ENCODE measurements around the gene FAM120A. TPM values are rescaled to one million over a fixed set of nuclear protein-coding genes. Genes with fewer than 3 reads are reported as not detected.
A peak's percentile ranks its signal among the peaks of the same experiment; 100 is the strongest.

FAM120A gene
- total RNA-seq, 2 donors from 2014 or later, result 56.8 to 77.5 TPM

DNA sequence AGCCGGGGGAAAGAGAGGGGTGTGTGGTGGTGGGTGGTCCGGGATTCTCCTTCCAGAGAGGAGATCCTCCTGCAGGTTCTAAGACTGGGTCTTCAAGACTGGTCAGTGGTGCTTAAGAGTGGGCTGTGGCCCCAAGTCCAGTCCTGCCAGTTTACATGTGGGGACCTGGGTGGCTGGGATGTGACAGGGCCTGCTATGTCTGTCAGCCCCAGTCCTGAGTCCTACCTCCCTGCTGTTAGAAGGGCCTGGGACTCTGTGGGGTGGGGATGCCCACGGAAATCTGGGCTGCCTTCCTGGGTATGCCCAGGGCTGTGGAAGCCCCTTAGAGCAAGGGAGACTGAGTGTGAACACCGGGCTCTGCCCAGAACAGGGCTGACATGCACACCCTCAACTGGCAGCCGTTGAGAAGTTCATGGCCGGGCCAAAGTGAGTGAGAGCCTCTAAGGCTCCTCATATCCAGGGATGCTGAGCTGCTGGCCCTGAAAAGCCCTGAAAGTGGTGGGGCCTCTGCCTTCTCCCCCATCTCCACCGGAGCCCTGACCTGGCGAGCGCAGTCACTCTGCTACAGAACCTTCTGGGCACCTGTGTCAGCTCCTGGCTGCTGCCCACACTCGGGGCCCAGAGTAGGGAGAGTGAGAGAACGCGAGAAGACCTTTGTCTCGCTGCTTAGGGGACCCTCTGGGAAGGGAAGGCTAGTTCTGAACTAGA lies 126.6 kb downstream of the FAM120A start:
- TF ChIP-seq, protein P1, sequence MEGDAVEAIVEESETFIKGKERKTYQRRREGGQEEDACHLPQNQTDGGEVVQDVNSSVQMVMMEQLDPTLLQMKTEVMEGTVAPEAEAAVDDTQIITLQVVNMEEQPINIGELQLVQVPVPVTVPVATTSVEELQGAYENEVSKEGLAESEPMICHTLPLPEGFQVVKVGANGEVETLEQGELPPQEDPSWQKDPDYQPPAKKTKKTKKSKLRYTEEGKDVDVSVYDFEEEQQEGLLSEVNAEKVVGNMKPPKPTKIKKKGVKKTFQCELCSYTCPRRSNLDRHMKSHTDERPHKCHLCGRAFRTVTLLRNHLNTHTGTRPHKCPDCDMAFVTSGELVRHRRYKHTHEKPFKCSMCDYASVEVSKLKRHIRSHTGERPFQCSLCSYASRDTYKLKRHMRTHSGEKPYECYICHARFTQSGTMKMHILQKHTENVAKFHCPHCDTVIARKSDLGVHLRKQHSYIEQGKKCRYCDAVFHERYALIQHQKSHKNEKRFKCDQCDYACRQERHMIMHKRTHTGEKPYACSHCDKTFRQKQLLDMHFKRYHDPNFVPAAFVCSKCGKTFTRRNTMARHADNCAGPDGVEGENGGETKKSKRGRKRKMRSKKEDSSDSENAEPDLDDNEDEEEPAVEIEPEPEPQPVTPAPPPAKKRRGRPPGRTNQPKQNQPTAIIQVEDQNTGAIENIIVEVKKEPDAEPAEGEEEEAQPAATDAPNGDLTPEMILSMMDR (IDR thresholded peaks at IDR 0.05), result no peak
- no peak for TF ChIP-seq POLR2A (IDR thresholded peaks at IDR 0.05)
- H3K27me3 ChIP-seq, result no peaks in the 10 kb centered on the region
- peak overlapping the region in 3 of 4 donors; percentile 76 to 85 (median 85) for H3K27ac ChIP-seq
- no peak for DNase-seq
- ATAC-seq, result no peak
- H3K4me3 ChIP-seq, result peak overlapping the region in 1 of 2 donors; percentile 51
- no peaks in the 10 kb centered on the region for H3K9me3 ChIP-seq
- intact Hi-C loops (cut with DNase I), result no loop called here
- no peaks in the 10 kb centered on the region for H3K36me3 ChIP-seq (replicated peaks in 1 of 2; ENCODE audit: insufficient read depth in 1 of 2, low read depth in 2 of 2)
- 21 to 25% methylated on average over 9 to 13 of the region's 13 CpGs for WGBS, 2 donors
- H3K4me1 ChIP-seq, result peaks cover 65% of the 10 kb centered on the region

DNA sequence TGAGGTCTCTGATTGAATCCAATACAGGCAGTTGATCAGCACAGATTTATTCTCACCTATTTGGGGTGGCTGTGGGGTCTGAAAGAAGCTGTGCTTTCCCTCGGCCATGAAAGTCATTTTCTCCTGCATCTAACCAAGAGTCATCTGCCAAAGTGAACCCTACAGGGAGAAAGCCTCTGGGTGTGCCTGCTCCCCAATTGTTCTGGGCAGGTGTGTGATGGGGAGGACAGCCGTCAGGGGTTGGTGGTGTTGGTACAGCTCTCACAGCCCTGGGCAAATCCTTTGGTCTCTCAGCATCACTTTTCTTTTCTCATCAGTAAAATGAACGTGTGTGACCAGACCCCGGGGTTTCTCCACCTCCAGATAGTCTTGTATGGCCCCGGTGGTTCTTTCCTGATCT lies 127.4 kb downstream of the FAM120A start:
- TF ChIP-seq, protein P1 (IDR thresholded peaks at IDR 0.05), result no peak
- TF ChIP-seq POLR2A (IDR thresholded peaks at IDR 0.05), result no peak
- no peak for ATAC-seq
- DNase-seq, result no peak
- Histone ChIP-seq H3K4me3 (no peak overlapping the region), H3K9me3 (no peaks in the 10 kb centered on the region), H3K27ac (peak overlapping the region in 3 of 4 donors; percentile 76 to 85 (median 85)), H3K27me3 (no peaks in the 10 kb centered on the region), H3K4me1 (peaks cover 66% of the 10 kb centered on the region), H3K36me3 (replicated peaks in 1 of 2; ENCODE audit: insufficient read depth in 1 of 2, low read depth in 2 of 2) (no peaks in the 10 kb centered on the region)
- intact Hi-C loops (cut with DNase I), result no loop called here
- 58 to 74% methylated on average over 5 of the region's 5 CpGs for WGBS, 2 donors

DNA sequence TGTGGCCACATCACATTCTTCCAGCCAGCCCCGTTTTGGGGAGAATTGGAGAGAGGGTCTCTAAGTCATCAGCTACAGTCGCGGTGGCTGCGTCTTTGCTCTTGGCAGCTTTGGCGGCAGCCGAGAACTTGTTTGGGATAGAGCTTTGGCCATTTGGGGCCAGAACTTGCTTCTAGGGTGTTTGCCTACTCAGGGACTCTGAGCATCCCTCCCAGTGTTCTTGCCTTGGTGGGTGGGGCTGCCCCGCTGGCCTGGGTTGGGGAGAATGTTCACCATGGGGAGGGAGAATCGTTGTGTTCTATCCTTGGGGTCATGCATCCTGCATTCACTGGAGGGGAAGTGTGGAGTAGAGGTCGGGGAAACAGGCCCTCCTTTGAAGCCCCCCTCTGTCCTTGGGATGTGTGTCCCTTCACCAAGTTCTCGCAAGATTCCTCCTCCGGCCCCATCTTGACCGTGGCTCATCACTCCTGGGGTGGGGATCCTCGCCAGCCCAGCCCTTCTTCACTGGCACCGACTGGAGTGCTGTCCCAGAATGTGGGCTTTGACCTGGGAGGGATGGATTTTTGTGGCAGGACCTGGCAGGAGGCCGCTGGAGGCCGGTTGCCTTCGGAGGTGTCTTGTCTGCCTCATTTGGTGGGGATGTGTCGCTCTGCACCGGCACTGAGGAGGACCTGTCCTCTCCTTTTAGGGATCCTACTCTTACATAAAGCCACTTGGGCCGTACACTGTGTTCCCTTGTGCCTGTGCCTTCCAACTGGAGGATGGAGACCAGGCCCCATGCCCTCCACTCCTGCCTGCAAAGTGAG lies 128.4 kb downstream of the FAM120A start:
- ATAC-seq (no peak), DNase-seq (no peak)
- no peaks in the 10 kb centered on the region for H3K9me3 ChIP-seq
- H3K27ac ChIP-seq, result peak overlapping the region in 3 of 4 donors; percentile 17 to 85 (median 83)
- no peaks in the 10 kb centered on the region for H3K36me3 ChIP-seq (replicated peaks in 1 of 2; ENCODE audit: insufficient read depth in 1 of 2, low read depth in 2 of 2)
- WGBS, 2 donors, result 78 to 82% methylated on average over 15 to 20 of the region's 20 CpGs
- peaks cover 65% of the 10 kb centered on the region for H3K4me1 ChIP-seq
- no peak overlapping the region for H3K4me3 ChIP-seq
- TF ChIP-seq POLR2A (IDR thresholded peaks at IDR 0.05), result no peak
- TF ChIP-seq, protein P1 (IDR thresholded peaks at IDR 0.05), result no peak
- intact Hi-C loops (cut with DNase I), result no loop called here
- no peaks in the 10 kb centered on the region for H3K27me3 ChIP-seq

DNA sequence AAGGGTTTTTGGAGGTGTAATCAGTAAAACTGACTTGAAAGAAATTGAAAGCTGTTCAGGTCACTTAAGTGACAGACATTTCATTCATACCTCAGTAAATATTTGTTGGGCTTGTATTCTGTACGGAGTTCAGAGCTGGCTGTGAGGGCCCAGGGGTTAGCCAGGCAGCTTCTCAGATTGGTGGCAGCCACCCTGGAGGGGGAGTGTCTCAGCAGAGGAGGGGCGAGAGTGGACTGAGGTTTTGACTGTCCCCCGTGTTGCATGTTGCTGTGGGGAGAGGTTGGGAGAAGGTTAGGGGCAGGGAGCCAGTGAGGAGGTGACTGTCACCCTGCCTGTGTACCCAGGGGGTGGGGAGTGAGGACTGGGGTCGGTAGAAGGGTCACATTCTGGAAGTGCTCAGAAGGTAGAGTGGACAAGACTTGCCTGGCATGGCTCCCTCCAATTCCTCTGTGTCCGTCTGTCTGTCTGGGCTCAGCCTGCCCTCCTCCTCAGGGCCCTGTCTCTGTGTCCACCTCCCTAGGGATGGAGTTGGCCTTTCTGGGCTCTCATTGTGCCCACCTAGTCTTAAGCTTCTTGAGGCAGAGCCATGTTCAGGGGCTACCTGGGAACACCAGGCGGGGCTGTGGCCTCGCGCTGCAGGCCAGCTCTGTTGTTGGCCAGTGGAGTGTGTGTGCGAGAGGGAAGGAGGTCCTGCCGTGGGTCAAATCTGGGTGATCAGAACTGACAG lies 129.3 kb downstream of the FAM120A start:
- Histone ChIP-seq H3K27ac (peak overlapping the region; percentile 45 to 83 (median 65)), H3K27me3 (no peaks in the 10 kb centered on the region), H3K36me3 (replicated peaks in 1 of 2; ENCODE audit: insufficient read depth in 1 of 2, low read depth in 2 of 2) (no peaks in the 10 kb centered on the region), H3K9me3 (no peaks in the 10 kb centered on the region), H3K4me3 (no peak overlapping the region), H3K4me1 (peaks cover 67% of the 10 kb centered on the region)
- intact Hi-C loops (cut with DNase I), result no loop called here
- TF ChIP-seq, protein P1 (IDR thresholded peaks at IDR 0.05), result no peak
- no peak for TF ChIP-seq POLR2A (IDR thresholded peaks at IDR 0.05)
- ATAC-seq (no peak), DNase-seq (no peak)
- WGBS, 2 donors, result 27% methylated on average over 8 to 10 of the region's 10 CpGs

Measured in body of pancreas (tissue), 4 donors.